ENCODE measurements around the gene CREBZF. TPM values are rescaled to one million over a fixed set of nuclear protein-coding genes. Genes with fewer than 3 reads are reported as not detected.

CREBZF gene
- total and polyA plus RNA-seq, 2 experiments from 2014 or later: 15.0 to 27.6 TPM

GRCh38 chr11:85666687-85667086 lies 1.8 kb upstream of the CREBZF start:
- H3K4me3 ChIP-seq: no peak overlapping the region
- H3K27me3 ChIP-seq (replicated peaks; ENCODE audit: insufficient read depth): no peaks in the 10 kb centered on the region
- 0 out of 2 replicates have a peak, but pooled peaks cover under 1% of the 10 kb centered on the region for H3K36me3 ChIP-seq (ENCODE audit: low read depth)
- H3K9me3 ChIP-seq (ENCODE audit: low read depth): no peaks in the 10 kb centered on the region
- no peak overlapping the region for H3K27ac ChIP-seq
- 80 to 84% methylated on average over 3 of the region's 3 CpGs for WGBS, 2 experiments (ENCODE audit: low coverage in 1 of 2, low lambda C conversion rate in 2 of 2, missing lambda C conversion rate in 2 of 2)
- H3K4me2 ChIP-seq (ENCODE audit: unreplicated experiment): no peak overlapping the region
- 0 out of 2 replicates have a peak, but pooled peaks cover 7% of the 10 kb centered on the region for H4K20me1 ChIP-seq (ENCODE audit: insufficient read depth)
- peaks cover 31% of the 10 kb centered on the region for H3K79me2 ChIP-seq (ENCODE audit: insufficient read depth)
- H3F3A ChIP-seq (ENCODE audit: insufficient read depth): no peaks in the 10 kb centered on the region
- no peak overlapping the region for H3K9ac ChIP-seq
- DNase-seq: no peak
- TF ChIP-seq EZH2phosphoT487 (IDR thresholded peaks at IDR 0.05; ENCODE audit: insufficient read depth, low read depth) (no peak), EZH2 (IDR thresholded peaks at IDR 0.05; ENCODE audit: insufficient read depth, poor library complexity, severe bottlenecking) (no peak)
- H3K9me2 ChIP-seq (ENCODE audit: insufficient read depth): no peaks in the 10 kb centered on the region
- 0 out of 2 replicates have a peak, but pooled peaks cover 3% of the 10 kb centered on the region for H3K4me1 ChIP-seq (ENCODE audit: insufficient read depth)
- in situ Hi-C loops (cut with MboI): no loop called here
- H2AFZ ChIP-seq: 0 out of 2 replicates have a peak overlapping the region, but pooled peaks have one; percentile 89

DNA sequence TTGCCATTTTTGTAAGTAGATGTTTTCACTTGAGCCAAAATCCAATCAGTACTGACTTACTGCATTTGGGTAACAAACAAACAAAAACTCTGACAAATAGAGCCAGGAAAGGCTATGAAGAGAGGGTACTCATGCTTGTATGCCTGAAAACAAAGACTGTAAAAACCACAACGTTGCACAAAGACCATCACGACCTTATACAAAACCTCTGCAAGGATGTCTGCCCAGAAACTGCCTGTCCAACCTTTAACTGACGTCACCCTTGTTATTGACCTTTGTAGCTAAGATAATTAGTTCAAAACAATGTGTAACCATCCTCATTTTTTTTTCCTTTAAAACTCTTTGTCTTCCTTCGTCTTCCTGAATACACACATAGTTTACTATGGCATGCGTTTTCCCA lies 804 bp upstream of the CREBZF start:
- H3K9ac ChIP-seq: peak overlapping the region; percentile 99; the same call in 1 of the 2 replicates
- H3F3A ChIP-seq (ENCODE audit: insufficient read depth): 0 out of 2 replicates have a peak, but pooled peaks cover 1% of the 10 kb centered on the region
- in situ Hi-C loops (cut with MboI): no loop called here
- no peaks in the 10 kb centered on the region for H3K9me2 ChIP-seq (ENCODE audit: insufficient read depth)
- peaks cover 16% of the 10 kb centered on the region; the same call in 1 of the 2 replicates for H4K20me1 ChIP-seq (ENCODE audit: insufficient read depth)
- peak overlapping the region; percentile 76 for H3K4me2 ChIP-seq (ENCODE audit: unreplicated experiment)
- peaks cover 41% of the 10 kb centered on the region for H3K79me2 ChIP-seq (ENCODE audit: insufficient read depth)
- WGBS, 2 experiments (ENCODE audit: low coverage in 1 of 2, low lambda C conversion rate in 2 of 2, missing lambda C conversion rate in 2 of 2): 91 to 99% methylated on average over 5 of the region's 5 CpGs
- H3K36me3 ChIP-seq (ENCODE audit: low read depth): peaks cover 10% of the 10 kb centered on the region; the same call in 1 of the 2 replicates
- TF ChIP-seq EZH2 (IDR thresholded peaks at IDR 0.05; ENCODE audit: insufficient read depth, poor library complexity, severe bottlenecking): no peak
- H3K27ac ChIP-seq: peak overlapping the region; percentile 99
- no peaks in the 10 kb centered on the region for H3K9me3 ChIP-seq (ENCODE audit: low read depth)
- no peak for DNase-seq
- H3K27me3 ChIP-seq (replicated peaks; ENCODE audit: insufficient read depth): no peaks in the 10 kb centered on the region
- H2AFZ ChIP-seq: peak overlapping the region; percentile 89
- peak overlapping the region; percentile 87; the same call in 1 of the 2 replicates for H3K4me3 ChIP-seq
- peaks cover 12% of the 10 kb centered on the region for H3K4me1 ChIP-seq (ENCODE audit: insufficient read depth)

- Histone ChIP-seq H3K9ac (peak overlapping the region; percentile 99), H3K36me3 (ENCODE audit: low read depth) (peaks cover 26% of the 10 kb centered on the region), H3K4me3 (peak overlapping the region; percentile 87), H3K9me2 (ENCODE audit: insufficient read depth) (no peaks in the 10 kb centered on the region), H3K27ac (peak overlapping the region; percentile 99), H3K79me2 (ENCODE audit: insufficient read depth) (peaks cover 58% of the 10 kb centered on the region), H4K20me1 (ENCODE audit: insufficient read depth) (peaks cover 16% of the 10 kb centered on the region; the same call in 1 of the 2 replicates), H3K9me3 (ENCODE audit: low read depth) (no peaks in the 10 kb centered on the region), H3F3A (ENCODE audit: insufficient read depth) (0 out of 2 replicates have a peak, but pooled peaks cover 14% of the 10 kb centered on the region), H2AFZ (peak overlapping the region; percentile 89), H3K4me1 (ENCODE audit: insufficient read depth) (peaks cover 30% of the 10 kb centered on the region), H3K4me2 (ENCODE audit: unreplicated experiment) (peak overlapping the region; percentile 96), H3K27me3 (replicated peaks; ENCODE audit: insufficient read depth) (no peaks in the 10 kb centered on the region)
- TF ChIP-seq EZH2phosphoT487 (IDR thresholded peaks at IDR 0.05; ENCODE audit: insufficient read depth, low read depth) (no peak), EZH2 (IDR thresholded peaks at IDR 0.05; ENCODE audit: insufficient read depth, poor library complexity, severe bottlenecking) (no peak)
- in situ Hi-C loops (cut with MboI): no loop called here
- 1 to 2% methylated on average over 66 to 73 of the region's 73 CpGs for WGBS, 2 experiments (ENCODE audit: low coverage in 1 of 2, low lambda C conversion rate in 2 of 2, missing lambda C conversion rate in 2 of 2)
- DNase-seq: peak; percentile 75
These were observed 945 bp downstream of the CREBZF start for GRCh38 chr11:85663753-85664614.

- in situ Hi-C loops (cut with MboI): no loop called here
- Histone ChIP-seq H2AFZ (no peak overlapping the region), H3K27ac (peak overlapping the region; percentile 99), H3K4me3 (peak overlapping the region; percentile 87), H4K20me1 (ENCODE audit: insufficient read depth) (peaks cover 16% of the 10 kb centered on the region; the same call in 1 of the 2 replicates), H3K79me2 (ENCODE audit: insufficient read depth) (peaks cover 66% of the 10 kb centered on the region), H3K4me2 (ENCODE audit: unreplicated experiment) (peak overlapping the region; percentile 96), H3K4me1 (ENCODE audit: insufficient read depth) (peaks cover 37% of the 10 kb centered on the region), H3K9me3 (ENCODE audit: low read depth) (no peaks in the 10 kb centered on the region), H3K9me2 (ENCODE audit: insufficient read depth) (no peaks in the 10 kb centered on the region), H3K27me3 (replicated peaks; ENCODE audit: insufficient read depth) (no peaks in the 10 kb centered on the region), H3K9ac (peak overlapping the region; percentile 99), H3K36me3 (ENCODE audit: low read depth) (peaks cover 32% of the 10 kb centered on the region), H3F3A (ENCODE audit: insufficient read depth) (0 out of 2 replicates have a peak, but pooled peaks cover 20% of the 10 kb centered on the region)
- DNase-seq: peak; percentile 46
- 0 to 2% methylated on average over 10 of the region's 10 CpGs for WGBS, 2 experiments (ENCODE audit: low coverage in 1 of 2, low lambda C conversion rate in 2 of 2, missing lambda C conversion rate in 2 of 2)
- TF ChIP-seq EZH2phosphoT487 (IDR thresholded peaks at IDR 0.05; ENCODE audit: insufficient read depth, low read depth) (no peak), EZH2 (IDR thresholded peaks at IDR 0.05; ENCODE audit: insufficient read depth, poor library complexity, severe bottlenecking) (no peak)
These were observed 1.7 kb downstream of the CREBZF start for GRCh38 chr11:85663080-85663752.

Measured in GM23248 (cell line).